HCT116 (cell line): Measurements from ENCODE around the gene LRP1B. TPM values are rescaled to one million over a fixed set of nuclear protein-coding genes. Genes with fewer than 3 reads are reported as not detected.

Experiments used
- ATAC-seq: fragments of 200-7000 bp; cut with Tn5 transposase; 2 replicates; pipeline ENCODE4 v1.9.1; 2020; ENCODE audit warnings: mild to moderate bottlenecking, moderate library complexity
- BruUV-seq: library from RNA; stranded (reverse); fragments of 400-500 nt; replicated peaks from 2 replicates; lab custom pipeline; 2021; lab: Mats Ljungman, UMichigan
- CTCF ChIA-PET: fragments of 300-600 bp; sonication (Branson Sonifier 250); formaldehyde crosslinking; loops from one replicate; lab custom pipeline; 2021; ENCODE audit warnings: antibody characterized with exemption; lab: Charles Lee
- POLR2A ChIA-PET: fragments of 300-600, 350-600 bp; sonication (Branson Sonifier 250); formaldehyde crosslinking; loops from one replicate; lab custom pipeline; 2021; ENCODE audit warnings: antibody characterized with exemption; lab: Charles Lee
- RAD21 ChIA-PET, 2 experiments: fragments of 300-600 bp; sonication (Branson Sonifier 250); formaldehyde crosslinking; loops; one replicate each; lab custom pipeline; 2023; ENCODE audit warnings: low total read pairs in 2 of 2; ENCODE audit not compliant: uncharacterized antibody in 2 of 2, unreplicated experiment in 2 of 2, low non-redundant PET in 1 of 2; lab: Charles Lee
- DNase-seq: peaks from one replicate; pipeline ENCODE4 v3.0.0-alpha.2; 2010; ENCODE audit warnings: low read depth, low spot score
- H2AFZ ChIP-seq: fragments of 200-600 bp; shearing (Covaris generic), sonication (generic); 2 replicates; pipeline ENCODE4 v1.6.1; 2017; ENCODE audit warnings: low read depth, mixed run types, mixed read lengths, antibody characterized with exemption, low read length; ENCODE audit not compliant: poor library complexity, severe bottlenecking
- H3K27ac ChIP-seq: 2 replicates; pipeline ENCODE4 v1.5.1; 2012; ENCODE audit warnings: low read depth, low read length
- H3K27me3 ChIP-seq: fragments of 200-600 bp; sonication (generic); 2 replicates; pipeline ENCODE4 v1.6.1; 2016; ENCODE audit warnings: mixed run types, low read length, mixed read lengths; ENCODE audit not compliant: insufficient read depth
- H3K36me3 ChIP-seq, 2 experiments: fragments of 200-500 bp in 1 of 2; fragments of 200-600 bp in 1 of 2; sonication (Bioruptor generic) in 1 of 2; sonication (generic) in 1 of 2; 2 replicates each; pipeline versions ENCODE4 v1.5.1 to v1.6.1; 2014 to 2016; ENCODE audit warnings: low read length in 2 of 2, inconsistent platforms in 1 of 2, mixed read lengths in 1 of 2, mixed run types in 1 of 2; ENCODE audit not compliant: insufficient read depth in 2 of 2, control insufficient read depth in 1 of 2
- H3K4me1 ChIP-seq, 2 experiments: fragments of 200-600 bp in 1 of 2; sonication (generic) in 1 of 2; 2 replicates each; pipeline versions ENCODE4 v1.5.1 to v1.6.1; 2012 to 2017; ENCODE audit warnings: low read length in 2 of 2, inconsistent platforms in 1 of 2, mild to moderate bottlenecking in 1 of 2, mixed read lengths in 1 of 2, mixed run types in 1 of 2, moderate library complexity in 1 of 2; ENCODE audit not compliant: insufficient read depth in 2 of 2, control insufficient read depth in 1 of 2
- H3K4me2 ChIP-seq: fragments of 200-600 bp; sonication (generic); 2 replicates; pipeline ENCODE4 v1.6.1; 2017; ENCODE audit warnings: mixed run types, low read length, mixed read lengths
- H3K4me3 ChIP-seq, 2 experiments: fragments of 200-600 bp in 1 of 2; sonication (generic) in 1 of 2; replicated peaks in 1 of 2; 2 replicates each; pipeline ENCODE4 v1.5.1; 2011 to 2016; ENCODE audit warnings: low read length in 2 of 2, control low read depth in 1 of 2, low read depth in 1 of 2, mild to moderate bottlenecking in 1 of 2, mixed read lengths in 1 of 2, mixed run types in 1 of 2
- H3K79me2 ChIP-seq: fragments of 200-600 bp; sonication (generic); 2 replicates; pipeline ENCODE4 v1.6.1; 2017; ENCODE audit warnings: mild to moderate bottlenecking, mixed run types, low read length, moderate library complexity, mixed read lengths; ENCODE audit not compliant: insufficient read depth
- H3K9ac ChIP-seq: fragments of 200-600 bp; sonication (generic); 2 replicates; pipeline ENCODE4 v1.6.1; 2016; ENCODE audit warnings: low read length, mixed read lengths
- H3K9me2 ChIP-seq: fragments of 200-600 bp; sonication (generic), shearing (Covaris generic); 2 replicates; pipeline ENCODE4 v1.6.1; 2017; ENCODE audit warnings: mixed run types, mild to moderate bottlenecking, moderate library complexity; ENCODE audit not compliant: insufficient read depth
- H3K9me3 ChIP-seq, 2 experiments: fragments of 200-500 bp in 1 of 2; fragments of 200-600 bp in 1 of 2; sonication (Bioruptor generic) in 1 of 2; sonication (generic) in 1 of 2; 2 replicates each; pipeline ENCODE4 v1.6.1; 2014 to 2017; ENCODE audit warnings: low read length in 2 of 2, mixed read lengths in 2 of 2, inconsistent platforms in 1 of 2, low read depth in 1 of 2, mild to moderate bottlenecking in 1 of 2, mixed run types in 1 of 2, moderate library complexity in 1 of 2; ENCODE audit not compliant: control insufficient read depth in 1 of 2, insufficient read depth in 1 of 2
- H4K20me1 ChIP-seq: fragments of 200-600 bp; sonication (generic), shearing (Covaris generic); 2 replicates; pipeline ENCODE4 v1.6.1; 2017; ENCODE audit warnings: mixed run types, mild to moderate bottlenecking, moderate library complexity; ENCODE audit not compliant: insufficient read depth
- CBX3 ChIP-seq: IDR thresholded peaks from 2 replicates; pipeline ENCODE4 v1.6.1; 2012; ENCODE audit warnings: low read depth
- CTCF ChIP-seq, 3 experiments: fragments of 200-600 bp in 1 of 3; sonication (generic) in 1 of 3; IDR thresholded peaks in 2 of 3; conservative IDR thresholded peaks in 1 of 3; 2 replicates each; pipeline ENCODE4 v1.5.1; 2012 to 2017; ENCODE audit warnings: low read depth in 2 of 3, low read length in 2 of 3, antibody characterized with exemption in 1 of 3, borderline replicate concordance in 1 of 3, control low read depth in 1 of 3, mild to moderate bottlenecking in 1 of 3, mixed read lengths in 1 of 3, mixed run types in 1 of 3, moderate library complexity in 1 of 3; ENCODE audit not compliant: insufficient read depth in 1 of 3
- EGR1 ChIP-seq: IDR thresholded peaks from 2 replicates; pipeline ENCODE4 v1.6.1; 2012; ENCODE audit warnings: low read depth
- EZH2 ChIP-seq: fragments of 200-600 bp; sonication (generic); IDR thresholded peaks from 2 replicates; pipeline ENCODE4 v1.6.1; 2017; ENCODE audit warnings: antibody characterized with exemption, mixed run types
- POLR2A ChIP-seq: IDR thresholded peaks from 2 replicates; pipeline ENCODE4 v1.7.0; 2011; ENCODE audit warnings: borderline replicate concordance; ENCODE audit not compliant: insufficient read depth, insufficient read length; ENCODE audit errors: extremely low read depth
- RAD21 ChIP-seq: IDR thresholded peaks from 2 replicates; pipeline ENCODE4 v1.6.1; 2012; ENCODE audit warnings: low read depth, mild to moderate bottlenecking
- SIN3A ChIP-seq: IDR thresholded peaks from 2 replicates; pipeline ENCODE4 v1.6.1; 2012; ENCODE audit warnings: low read depth
- ZNF274 ChIP-seq: fragments of 200-500 bp; sonication (Bioruptor generic); IDR thresholded peaks from 2 replicates; pipeline ENCODE4 v1.6.1; 2014; ENCODE audit warnings: mild to moderate bottlenecking, low read depth, low read length, inconsistent platforms
- intact Hi-C: fragments of 100-400 bp; cut with micrococcal nuclease; formaldehyde crosslinking; loops from 2 replicates; pipeline ENCODE4 v1.10.0; 2022
- total RNA-seq: library from RNA; stranded (reverse); gene quantifications from one replicate; pipeline ENCODE4 v1.2.1, GENCODE V29; 2021; ENCODE audit not compliant: unreplicated experiment

Gene LRP1B
- total RNA-seq, 1 experiment from 2014 or later = 0.34 TPM

GRCh38 chr2:141199711-141200110 is 931.1 kb downstream of the LRP1B start:
- Histone ChIP-seq H3K9ac (no peak overlapping the region), H2AFZ (no peak overlapping the region), H3K27me3 (no peaks in the 10 kb centered on the region), H3K4me3 (no peak overlapping the region), H3K36me3 (no peaks in the 10 kb centered on the region), H3K4me1 (no peaks in the 10 kb centered on the region), H4K20me1 (no peaks in the 10 kb centered on the region), H3K9me3 (no peaks in the 10 kb centered on the region), H3K9me2 (no peaks in the 10 kb centered on the region), H3K27ac (no peak overlapping the region), H3K79me2 (no peaks in the 10 kb centered on the region), H3K4me2 (no peak overlapping the region)
- ChIA-PET RAD21 (no interaction called here), POLR2A (no interaction called here), CTCF (no interaction called here)
- no peak for ATAC-seq
- BruUV-seq = no TSS peak
- DNase-seq = no peak
- intact Hi-C loops = no loop called here
- no peak for TF ChIP-seq SIN3A
- no peak for TF ChIP-seq EZH2
- TF ChIP-seq POLR2A = no peak
- no peak for TF ChIP-seq EGR1
- no peak for TF ChIP-seq ZNF274
- no peak for TF ChIP-seq CBX3
- no peak for TF ChIP-seq RAD21

DNA sequence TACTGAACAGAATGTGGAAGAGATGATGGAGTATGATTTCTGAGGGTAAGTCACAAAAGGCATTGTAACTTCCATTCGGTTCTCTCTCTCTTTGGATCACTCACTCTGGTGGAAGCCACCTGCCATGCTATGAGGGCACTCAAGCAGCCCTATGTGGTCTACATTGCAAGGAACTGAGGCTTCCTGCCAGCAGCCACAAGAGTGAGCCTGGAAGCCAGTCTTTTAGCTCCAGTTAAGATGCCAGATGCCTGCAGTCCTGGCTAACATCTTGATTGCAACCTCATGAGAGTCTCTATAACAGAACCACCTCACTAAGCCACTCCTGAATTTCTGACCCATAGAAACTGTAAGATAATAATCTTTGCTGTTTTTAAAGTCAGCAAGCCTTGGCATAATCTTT is 935.7 kb downstream of the LRP1B start:
- no peak overlapping the region for H3K9ac ChIP-seq
- H3K36me3 ChIP-seq = no peaks in the 10 kb centered on the region
- no peaks in the 10 kb centered on the region for H3K79me2 ChIP-seq
- ATAC-seq = no peak
- no peak overlapping the region for H3K27ac ChIP-seq
- H4K20me1 ChIP-seq = no peaks in the 10 kb centered on the region
- POLR2A ChIA-PET = no interaction called here
- H3K4me2 ChIP-seq = no peak overlapping the region
- H3K4me3 ChIP-seq = no peak overlapping the region
- DNase-seq = no peak
- H3K4me1 ChIP-seq = no peaks in the 10 kb centered on the region
- no peaks in the 10 kb centered on the region for H3K9me2 ChIP-seq
- TF ChIP-seq CTCF (IDR thresholded peaks at IDR 0.05 in 2 of 3, conservative IDR thresholded peaks at IDR 0.05 in 1 of 3; ENCODE audit: borderline replicate concordance in 1 of 3, insufficient read depth in 1 of 3, low read depth in 2 of 3, low read length in 2 of 3) = no peak
- no peaks in the 10 kb centered on the region for H3K9me3 ChIP-seq
- RAD21 ChIA-PET = no interaction called here
- no TSS peak for BruUV-seq
- H3K27me3 ChIP-seq = no peaks in the 10 kb centered on the region
- CTCF ChIA-PET = no interaction called here
- intact Hi-C loops = no loop called here
- H2AFZ ChIP-seq = no peak overlapping the region
